ENCODE measurements around the gene TBC1D22A. TPM values are rescaled to one million over a fixed set of nuclear protein-coding genes. Genes with fewer than 3 reads are reported as not detected.
A peak's percentile ranks its signal among the peaks of the same experiment; 100 is the strongest.

TBC1D22A gene
- total RNA-seq, 8 experiments from 2014 or later = 6.6 to 31.4 (median 12.3) TPM

DNA sequence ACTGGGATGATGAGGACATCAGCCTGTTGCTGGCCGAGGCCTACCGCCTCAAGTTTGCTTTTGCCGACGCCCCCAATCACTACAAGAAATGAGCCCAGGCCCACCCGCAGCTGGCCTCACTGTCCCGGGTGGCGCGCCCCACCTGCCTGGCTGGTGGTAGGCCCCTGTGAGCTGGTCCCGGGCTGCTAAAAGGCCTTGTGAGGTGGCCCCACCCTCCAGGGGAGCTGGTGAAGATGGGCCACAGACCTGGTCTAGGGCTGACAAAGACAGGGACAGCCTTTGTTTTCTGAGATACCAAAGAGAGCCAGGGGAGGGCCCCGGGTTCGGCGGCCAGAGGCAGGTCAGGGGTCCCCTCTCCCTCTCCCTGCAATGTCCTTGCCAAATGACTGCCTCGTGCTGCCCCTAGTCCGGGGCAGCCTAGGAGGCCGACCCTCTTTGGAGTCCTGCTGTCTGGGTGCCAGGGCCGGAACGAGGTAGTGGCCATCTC lies 411.1 kb downstream of the TBC1D22A start:
- H3K4me1 ChIP-seq (replicated peaks in 1 of 2) = peaks cover 8 to 16% of the 10 kb centered on the region in 2 donors
- no peak for ATAC-seq (replicated peaks in 6 of 8)
- WGBS, 10 experiments = 85 to 100% (median 100%) methylated on average over 1 to 4 of the region's 17 CpGs; no CpG with 5 or more reads in 6 of the 10 experiments
- H3K4me3 ChIP-seq = no peak overlapping the region
- H3K27ac ChIP-seq = no peak overlapping the region
- in situ Hi-C loops (cut with MboI; ENCODE audit: low pct_unique_long_range_greater_than_20kb in 2 of 9, low sequenced_read_pairs in 9 of 9, unreplicated experiment in 9 of 9) = no loop called here

DNA sequence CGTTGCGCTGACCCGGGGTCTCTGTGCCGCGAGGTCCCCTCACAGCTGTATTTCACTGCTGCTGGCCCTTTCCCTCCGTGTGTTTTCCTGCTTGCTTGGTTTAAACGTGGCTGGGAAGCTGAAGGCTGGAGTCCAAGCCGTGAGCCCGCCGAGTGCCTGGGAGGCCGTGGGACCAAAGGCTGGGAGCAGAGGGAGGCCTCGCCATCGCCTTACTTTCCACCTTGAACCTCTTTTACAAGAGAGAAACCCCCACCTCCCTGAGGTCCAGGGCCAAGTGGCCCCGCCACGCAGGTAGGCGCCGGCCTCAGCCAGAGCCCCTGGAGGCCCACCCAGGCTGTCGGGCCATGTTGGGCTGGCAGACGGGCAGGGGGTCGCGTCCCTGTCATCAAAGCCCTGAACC lies 411.6 kb downstream of the TBC1D22A start:
- no peak overlapping the region for H3K27ac ChIP-seq
- ATAC-seq (replicated peaks in 6 of 8) = no peak
- no peak overlapping the region for H3K4me3 ChIP-seq
- peaks cover 8 to 13% of the 10 kb centered on the region in 2 donors for H3K4me1 ChIP-seq (replicated peaks in 1 of 2)
- in situ Hi-C loops (cut with MboI; ENCODE audit: low pct_unique_long_range_greater_than_20kb in 2 of 9, low sequenced_read_pairs in 9 of 9, unreplicated experiment in 9 of 9) = no loop called here
- 75 to 100% (median 97%) methylated on average over 2 to 7 of the region's 21 CpGs; no CpG with 5 or more reads in 5 of the 10 experiments for WGBS, 10 experiments

GRCh38 chr22:47174671-47175112 lies 412.2 kb downstream of the TBC1D22A start:
- Histone ChIP-seq H3K4me3 (no peak overlapping the region), H3K4me1 (replicated peaks in 1 of 2) (peaks cover 3 to 7% of the 10 kb centered on the region in 2 donors), H3K27ac (no peak overlapping the region)
- ATAC-seq (replicated peaks in 6 of 8) = no peak
- 48 to 100% (median 72%) methylated on average over 1 to 6 of the region's 14 CpGs; no CpG with 5 or more reads in 7 of the 10 experiments for WGBS, 10 experiments
- in situ Hi-C loops (cut with MboI; ENCODE audit: low pct_unique_long_range_greater_than_20kb in 2 of 9, low sequenced_read_pairs in 9 of 9, unreplicated experiment in 9 of 9) = no loop called here

DNA sequence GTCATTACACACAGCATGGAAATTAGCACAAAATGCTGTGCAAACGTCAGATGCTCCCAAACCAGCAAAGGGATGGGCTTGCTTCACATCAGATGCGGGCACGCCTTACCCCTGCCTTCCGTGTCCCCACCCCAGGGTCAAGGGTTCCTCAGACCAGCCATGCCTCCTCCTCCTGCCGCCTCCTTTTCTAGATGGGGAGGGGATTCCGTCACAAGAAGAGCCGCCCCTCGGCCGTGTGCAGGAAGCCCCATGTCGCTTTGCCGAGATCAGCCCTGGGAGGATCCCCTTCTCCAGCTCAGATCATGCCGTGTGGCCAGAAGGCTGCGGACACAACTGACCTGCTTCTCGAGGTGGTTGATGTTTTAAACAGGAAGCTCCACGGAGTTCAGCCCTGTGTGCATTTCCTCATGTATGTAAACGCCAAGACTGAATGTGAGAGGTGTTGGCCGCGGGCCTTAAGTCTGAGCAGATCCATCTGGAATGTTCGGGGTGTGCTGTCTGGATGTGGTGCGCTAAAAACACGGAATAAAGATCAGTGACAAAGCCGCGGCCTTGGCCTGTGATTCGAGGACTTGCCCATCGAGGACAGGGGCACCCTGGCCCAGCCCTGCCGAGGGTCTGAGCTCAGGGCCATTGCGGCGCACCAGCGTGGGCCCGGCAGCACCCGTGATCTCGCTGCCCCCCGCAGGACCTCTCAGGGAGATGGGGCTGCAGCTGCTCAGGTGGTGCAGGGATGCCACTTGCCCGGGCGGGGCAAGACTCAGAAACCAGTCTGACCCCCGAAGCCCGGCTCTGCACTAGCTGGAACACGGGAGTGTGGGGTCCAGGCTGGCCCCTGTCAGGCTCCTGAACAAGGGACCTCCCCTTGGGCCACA lies 412.9 kb downstream of the TBC1D22A start:
- in situ Hi-C loops (cut with MboI; ENCODE audit: low pct_unique_long_range_greater_than_20kb in 2 of 9, low sequenced_read_pairs in 9 of 9, unreplicated experiment in 9 of 9) = no loop called here
- peak in 3 of 8 experiments; percentile 68 to 85 (median 84) for ATAC-seq (replicated peaks in 6 of 8)
- no peak overlapping the region for H3K4me3 ChIP-seq
- H3K27ac ChIP-seq = no peak overlapping the region
- WGBS, 10 experiments = 18 to 100% (median 89%) methylated on average over 4 to 18 of the region's 38 CpGs; no CpG with 5 or more reads in 3 of the 10 experiments
- peaks cover 0 to under 1% of the 10 kb centered on the region in 2 donors for H3K4me1 ChIP-seq (replicated peaks in 1 of 2)

GRCh38 chr22:47176026-47176389 lies 413.6 kb downstream of the TBC1D22A start:
- in situ Hi-C loops (cut with MboI; ENCODE audit: low pct_unique_long_range_greater_than_20kb in 2 of 9, low sequenced_read_pairs in 9 of 9, unreplicated experiment in 9 of 9) = no loop called here
- Histone ChIP-seq H3K27ac (no peak overlapping the region), H3K4me1 (replicated peaks in 1 of 2) (no peaks in the 10 kb centered on the region), H3K4me3 (no peak overlapping the region)
- no peak for ATAC-seq (replicated peaks in 6 of 8)
- 80% methylated on average over 1 of the region's 9 CpGs; no CpG with 5 or more reads in 9 of the 10 experiments for WGBS, 10 experiments

DNA sequence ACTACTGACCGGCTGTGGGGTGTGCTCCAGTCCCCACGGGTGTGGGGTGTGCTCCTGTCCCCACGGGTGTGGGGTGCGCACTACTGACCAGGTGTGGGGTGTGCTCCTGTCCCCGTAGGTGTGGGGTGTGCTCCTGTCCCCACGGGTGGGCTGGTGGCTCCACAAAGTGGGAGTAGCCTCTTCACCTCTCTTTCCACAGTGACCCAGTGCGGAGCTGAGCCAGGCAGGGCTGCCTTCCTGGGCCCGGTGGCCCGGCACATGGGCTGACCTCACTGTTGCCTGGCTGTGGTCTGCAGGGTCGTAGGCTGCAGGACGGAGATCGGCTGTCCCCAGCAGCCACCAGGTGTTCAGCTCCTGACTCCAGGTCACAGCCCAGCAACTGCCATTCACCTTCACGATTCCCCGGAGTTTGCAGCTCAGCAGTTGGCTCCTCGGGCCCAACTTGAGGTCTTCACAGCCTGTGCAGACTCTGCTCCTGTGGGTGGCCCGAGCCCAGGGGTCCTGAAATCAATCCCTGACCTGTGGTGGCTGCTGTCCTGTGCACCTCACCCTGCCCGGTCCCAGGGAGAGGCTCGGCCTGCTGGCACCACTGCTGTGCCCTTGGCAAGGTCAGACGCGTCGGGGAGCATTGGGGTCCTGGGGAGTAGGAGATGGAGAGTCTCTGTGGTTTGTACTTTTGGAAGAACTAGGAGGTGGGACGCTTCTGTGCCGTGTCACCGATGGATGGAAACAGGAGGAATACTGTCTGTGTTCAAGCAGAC lies 414.3 kb downstream of the TBC1D22A start:
- Histone ChIP-seq H3K27ac (no peak overlapping the region), H3K4me3 (no peak overlapping the region), H3K4me1 (replicated peaks in 1 of 2) (no peaks in the 10 kb centered on the region)
- no peak for ATAC-seq (replicated peaks in 6 of 8)
- 91 to 100% (median 100%) methylated on average over 1 to 7 of the region's 24 CpGs; no CpG with 5 or more reads in 5 of the 10 experiments for WGBS, 10 experiments
- in situ Hi-C loops (cut with MboI; ENCODE audit: low pct_unique_long_range_greater_than_20kb in 2 of 9, low sequenced_read_pairs in 9 of 9, unreplicated experiment in 9 of 9) = no loop called here

DNA sequence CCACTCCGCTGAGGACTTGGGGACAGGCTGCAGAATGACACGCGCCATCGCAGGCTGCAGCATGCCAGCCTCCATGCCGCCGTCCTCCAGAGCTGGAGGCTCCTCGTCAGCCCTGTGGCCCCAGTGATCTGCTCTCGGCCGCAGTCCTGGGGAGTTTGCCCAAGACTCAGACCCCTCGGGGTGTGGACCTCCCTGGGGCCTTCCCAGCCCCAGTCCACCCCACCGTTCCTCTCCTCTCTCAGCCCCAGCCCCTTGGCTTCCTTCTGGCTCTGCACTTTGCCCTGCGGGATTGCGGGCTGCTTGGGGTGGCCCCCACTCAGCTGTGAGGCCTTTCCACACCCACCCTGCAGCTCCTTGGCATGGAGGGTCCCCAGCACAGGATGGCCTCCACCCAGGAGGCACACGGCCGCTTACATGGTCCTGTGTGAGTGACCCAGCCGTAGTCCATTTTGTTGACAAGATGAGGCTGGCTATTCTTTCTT lies 414.9 kb downstream of the TBC1D22A start:
- WGBS, 10 experiments = 100% methylated on average over 3 of the region's 16 CpGs; no CpG with 5 or more reads in 8 of the 10 experiments
- ATAC-seq (replicated peaks in 6 of 8) = no peak
- Histone ChIP-seq H3K4me3 (no peak overlapping the region), H3K4me1 (replicated peaks in 1 of 2) (no peaks in the 10 kb centered on the region), H3K27ac (no peak overlapping the region)
- in situ Hi-C loops (cut with MboI; ENCODE audit: low pct_unique_long_range_greater_than_20kb in 2 of 9, low sequenced_read_pairs in 9 of 9, unreplicated experiment in 9 of 9) = no loop called here

- no peak for ATAC-seq (replicated peaks in 6 of 8)
- in situ Hi-C loops (cut with MboI; ENCODE audit: low pct_unique_long_range_greater_than_20kb in 2 of 9, low sequenced_read_pairs in 9 of 9, unreplicated experiment in 9 of 9) = no loop called here
- Histone ChIP-seq H3K4me1 (replicated peaks in 1 of 2) (no peaks in the 10 kb centered on the region), H3K27ac (no peak overlapping the region), H3K4me3 (no peak overlapping the region)
- WGBS, 10 experiments = 80 to 100% (median 84%) methylated on average over 1 to 5 of the region's 5 CpGs; no CpG with 5 or more reads in 1 of the 10 experiments
Measured at GRCh38 chr22:47178339-47178738, 415.9 kb downstream of the TBC1D22A start.

GRCh38 chr22:47180796-47181195 lies 418.3 kb downstream of the TBC1D22A start:
- ATAC-seq (replicated peaks in 6 of 8) = no peak
- in situ Hi-C loops (cut with MboI; ENCODE audit: low pct_unique_long_range_greater_than_20kb in 2 of 9, low sequenced_read_pairs in 9 of 9, unreplicated experiment in 9 of 9) = no loop called here
- no peak overlapping the region for H3K4me3 ChIP-seq
- WGBS, 10 experiments = 79 to 100% (median 94%) methylated on average over 1 to 2 of the region's 2 CpGs; no CpG with 5 or more reads in 1 of the 10 experiments
- no peak overlapping the region for H3K27ac ChIP-seq
- no peaks in the 10 kb centered on the region for H3K4me1 ChIP-seq (replicated peaks in 1 of 2)

DNA sequence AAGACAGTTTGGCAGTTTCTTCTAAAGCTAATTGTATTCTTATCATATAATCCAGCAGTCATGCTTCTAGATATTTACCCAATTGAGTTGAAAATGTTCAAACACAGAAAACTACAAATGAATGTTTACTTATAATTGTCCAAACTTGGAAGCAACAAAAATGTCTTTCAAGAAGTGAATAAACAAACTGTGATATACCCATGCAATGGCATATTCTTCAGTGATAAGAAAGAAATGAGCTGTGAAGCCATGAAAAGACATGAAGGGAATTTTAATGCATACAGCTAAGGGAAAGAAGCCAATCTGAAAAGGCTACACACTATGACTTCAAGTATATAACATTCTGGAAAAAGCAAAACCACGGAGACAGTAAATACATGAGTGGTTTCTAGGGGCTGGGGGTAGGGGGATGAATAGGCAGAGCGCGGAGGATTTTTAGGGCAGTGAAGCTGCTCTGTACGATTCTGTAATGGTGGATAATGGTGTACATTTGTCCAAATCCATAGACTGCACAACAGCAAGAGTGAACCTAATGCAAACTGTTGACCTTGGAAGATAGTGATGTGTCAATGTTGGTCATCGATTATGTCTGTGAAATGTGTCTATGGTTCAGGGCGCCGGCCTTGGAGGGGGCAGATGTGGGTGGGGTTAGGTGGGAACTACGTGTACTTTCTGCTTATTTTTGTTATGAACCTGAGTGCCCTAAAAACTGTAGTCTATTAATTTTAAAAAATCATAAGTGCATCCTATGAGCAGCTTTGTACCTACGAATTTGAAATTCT lies 424.9 kb downstream of the TBC1D22A start:
- in situ Hi-C loops (cut with MboI; ENCODE audit: low pct_unique_long_range_greater_than_20kb in 2 of 9, low sequenced_read_pairs in 9 of 9, unreplicated experiment in 9 of 9) = no loop called here
- peak in 1 of 8 experiments; percentile 34 for ATAC-seq (replicated peaks in 6 of 8)
- no peaks in the 10 kb centered on the region for H3K4me1 ChIP-seq (replicated peaks in 1 of 2)
- no peak overlapping the region for H3K4me3 ChIP-seq
- WGBS, 10 experiments = 23 to 100% (median 83%) methylated on average over 1 to 8 of the region's 9 CpGs; no CpG with 5 or more reads in 2 of the 10 experiments
- no peak overlapping the region for H3K27ac ChIP-seq

DNA sequence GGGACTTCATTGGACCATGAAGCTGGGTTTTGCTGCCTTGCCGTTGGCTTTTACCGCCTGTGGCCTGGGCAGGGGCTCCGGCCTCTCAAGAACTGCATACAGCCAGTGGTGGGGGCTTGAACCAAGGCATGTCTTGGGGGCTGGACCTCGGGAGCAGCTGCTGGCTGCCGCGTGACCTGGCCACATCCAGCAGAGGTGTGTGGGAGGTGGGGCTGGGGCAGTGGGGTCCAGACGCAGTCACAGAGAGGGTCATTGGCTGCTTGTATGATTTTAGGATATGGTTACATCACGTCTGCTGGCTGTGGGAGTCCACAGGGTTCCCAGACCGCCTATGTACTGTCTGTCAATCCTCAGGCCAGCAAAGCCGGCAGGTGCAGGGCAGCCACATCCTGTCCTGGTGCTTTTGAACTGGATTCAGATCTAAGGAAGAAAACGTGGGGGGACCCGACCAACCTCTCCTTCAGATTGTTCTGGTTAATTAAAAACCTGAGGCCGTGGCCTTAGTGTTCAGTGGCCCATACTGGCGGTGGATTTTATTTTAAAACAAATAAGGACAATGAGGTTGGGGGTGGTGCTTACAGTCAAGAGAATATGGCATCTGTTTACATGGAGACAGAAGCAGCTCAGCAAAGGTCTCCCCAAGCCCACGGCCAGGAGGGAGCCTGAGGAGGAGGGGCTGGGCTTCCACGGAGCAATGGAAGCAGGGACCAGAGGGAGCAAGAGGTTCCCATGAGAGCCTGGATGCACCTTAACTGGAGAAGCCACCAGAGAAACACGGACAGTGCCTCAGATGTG lies 426.0 kb downstream of the TBC1D22A start:
- H3K4me3 ChIP-seq = no peak overlapping the region
- in situ Hi-C loops (cut with MboI; ENCODE audit: low pct_unique_long_range_greater_than_20kb in 2 of 9, low sequenced_read_pairs in 9 of 9, unreplicated experiment in 9 of 9) = no loop called here
- 7 to 74% (median 50%) methylated on average over 1 to 10 of the region's 17 CpGs; no CpG with 5 or more reads in 1 of the 10 experiments for whole genome bisulfite sequencing, 10 experiments
- peak in 1 of 8 experiments; percentile 10 for ATAC-seq (replicated peaks in 6 of 8)
- no peaks in the 10 kb centered on the region for H3K4me1 ChIP-seq (replicated peaks in 1 of 2)
- no peak overlapping the region for H3K27ac ChIP-seq

Measured in motor neuron (in vitro differentiated cells).